HG03571 (cell line): ENCODE measurements around the gene TAF4B.
"Not testable (repeated sequence)": the region's sequence is repeated elsewhere in the genome, so short reads cannot be mapped to it uniquely, and the experiment has no call there.

Experiments
- ATAC-seq: cut with Tn5 transposase; IDR thresholded peaks from one replicate; pipeline ENCODE4 v1.9.1; 2021; ENCODE audit not compliant: unreplicated experiment

The TAF4B gene

DNA sequence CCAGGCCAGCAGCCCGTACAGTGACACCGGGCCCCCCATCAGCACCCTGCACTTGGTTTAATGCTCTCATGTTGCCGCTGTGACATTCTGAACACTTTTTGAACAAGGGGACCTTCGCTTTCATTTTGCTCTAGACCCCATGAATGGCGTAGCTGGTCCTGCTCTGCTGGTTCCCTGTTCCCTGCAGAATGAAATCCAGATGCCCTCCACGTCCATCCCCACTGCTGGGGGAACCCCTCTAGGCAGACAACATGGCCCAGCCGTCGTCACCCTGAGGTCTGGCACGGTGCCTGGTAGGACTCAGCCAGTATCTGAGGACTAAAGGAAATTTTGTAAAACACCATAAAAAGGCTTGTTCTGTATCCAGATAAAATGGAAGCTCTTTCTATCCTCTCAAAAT is 193.5 kb downstream of the TAF4B start:
- no peak for ATAC-seq

DNA sequence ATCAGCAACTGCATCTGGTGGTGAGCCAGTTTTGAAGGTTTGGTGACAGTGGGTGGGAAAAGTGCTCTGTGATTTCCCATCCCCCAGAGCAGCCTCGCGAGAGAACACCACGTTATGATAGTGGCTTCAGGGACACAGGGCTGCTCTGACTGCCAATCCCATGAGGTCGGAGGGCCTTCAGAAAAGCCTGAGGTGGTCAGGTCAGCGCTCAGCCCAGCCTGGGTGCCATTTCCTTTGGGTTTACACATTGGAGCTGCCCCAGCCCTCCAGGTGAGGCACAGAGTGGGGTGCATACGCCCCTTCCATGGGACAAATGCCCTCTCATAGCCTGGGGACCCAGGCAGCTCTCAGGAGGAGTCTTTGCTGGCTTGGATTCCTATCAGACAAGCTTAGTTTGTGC is 195.3 kb downstream of the TAF4B start:
- no peak for ATAC-seq

DNA sequence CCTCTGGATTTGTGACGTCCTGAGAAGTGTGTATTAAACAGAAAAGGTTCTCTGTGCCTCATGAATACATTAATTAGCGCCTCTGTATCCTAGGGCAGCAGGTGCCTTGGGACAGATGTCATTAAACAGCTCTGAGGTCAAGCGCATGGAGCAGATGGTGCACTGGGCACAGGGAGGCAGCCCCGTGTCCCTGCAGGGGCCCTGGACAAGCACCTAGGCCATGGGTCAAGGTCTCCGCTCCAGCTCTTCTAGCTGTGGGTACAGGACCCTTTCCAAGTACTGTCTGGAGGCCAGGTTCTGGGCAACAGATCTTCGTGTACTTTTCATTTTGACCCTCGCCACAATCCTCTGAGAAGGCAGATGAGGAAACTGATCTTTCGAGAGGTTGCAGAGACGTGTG is 195.7 kb downstream of the TAF4B start:
- no peak for ATAC-seq

DNA sequence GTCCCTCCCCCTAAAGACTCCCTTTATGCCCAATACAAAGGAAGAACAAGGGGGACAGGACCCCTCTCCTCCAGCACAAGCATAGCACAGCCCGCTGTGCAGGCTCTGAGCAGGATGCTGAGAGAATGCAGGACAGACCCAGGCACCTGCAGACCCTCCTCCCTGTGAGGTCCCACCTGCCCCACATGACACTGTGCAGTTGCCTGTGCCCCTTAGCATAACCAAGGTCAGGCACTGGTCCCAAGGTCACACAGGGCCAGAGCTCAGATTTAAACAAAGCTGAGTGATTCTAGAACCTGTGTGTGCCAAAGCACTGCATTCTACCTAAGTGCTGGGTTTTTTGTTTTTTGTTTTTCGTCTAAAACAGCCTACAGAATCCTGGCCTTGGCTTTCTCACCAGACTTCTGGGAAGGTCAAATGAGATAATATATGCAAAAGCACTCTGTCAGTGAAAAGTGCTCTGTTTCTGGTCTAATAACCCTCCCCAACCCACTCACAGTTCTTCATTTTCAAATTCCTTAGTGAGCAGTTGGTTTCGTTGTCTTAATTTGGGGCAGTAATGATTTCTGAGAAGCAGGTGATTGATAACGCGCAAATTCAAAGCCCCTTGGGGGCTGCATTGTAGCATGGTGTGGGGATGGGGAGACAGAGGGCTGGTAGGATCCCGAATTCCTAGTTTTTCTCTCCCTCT is 196.4 kb downstream of the TAF4B start:
- ATAC-seq, result no peak

DNA sequence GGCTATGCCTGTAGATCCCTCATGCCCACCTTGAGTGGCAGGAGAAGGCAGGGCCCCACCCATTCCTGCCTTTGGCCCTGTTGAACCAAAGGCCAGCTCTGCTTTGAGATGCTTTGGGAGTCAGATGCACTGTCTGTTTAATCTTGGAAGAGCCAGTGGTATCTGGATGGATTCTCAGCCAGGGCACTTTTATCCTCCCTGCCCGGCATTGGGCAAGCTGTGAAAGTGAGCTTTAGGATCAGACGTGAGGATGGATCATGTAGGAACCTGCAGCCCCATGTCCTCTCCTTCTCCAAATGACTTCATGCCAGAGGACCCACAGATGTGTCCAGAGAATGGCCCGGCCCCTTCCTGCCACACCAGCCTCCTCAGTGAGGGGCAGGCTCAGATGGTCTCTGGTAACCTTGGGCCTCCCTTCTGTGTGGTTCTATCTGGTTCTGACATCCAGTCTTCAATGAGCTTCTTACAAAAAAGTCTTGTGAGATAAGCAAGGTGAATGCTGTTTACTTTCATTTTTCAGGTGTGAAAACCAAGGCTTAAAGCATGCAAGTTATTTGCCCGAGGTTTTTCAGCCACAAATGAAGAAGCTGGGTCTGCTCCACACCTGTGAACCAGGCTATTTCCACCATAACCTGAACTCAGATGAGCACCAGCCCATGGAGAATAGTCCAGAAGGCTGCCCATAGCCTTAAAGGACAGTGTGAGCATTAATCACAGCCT is 198.3 kb downstream of the TAF4B start:
- no peak for ATAC-seq

DNA sequence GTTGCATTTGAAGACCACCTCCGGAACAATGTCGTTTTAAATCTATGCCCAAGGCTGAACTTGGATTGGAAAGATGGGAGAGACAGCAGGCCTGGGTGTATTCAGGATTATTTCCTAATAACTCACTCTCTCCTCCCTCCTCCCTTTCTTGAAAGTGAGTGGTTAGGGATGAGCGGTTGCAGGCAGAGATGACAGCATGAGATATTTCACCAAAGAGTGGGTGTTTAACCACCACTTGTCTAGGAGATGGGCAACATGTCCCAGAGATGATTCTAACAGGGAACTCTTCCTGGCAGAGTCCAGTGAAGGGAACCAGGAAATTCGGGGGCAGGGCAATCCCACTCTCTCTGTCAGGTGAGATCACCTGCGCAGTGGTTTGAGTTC is 198.9 kb downstream of the TAF4B start:
- no peak for ATAC-seq

DNA sequence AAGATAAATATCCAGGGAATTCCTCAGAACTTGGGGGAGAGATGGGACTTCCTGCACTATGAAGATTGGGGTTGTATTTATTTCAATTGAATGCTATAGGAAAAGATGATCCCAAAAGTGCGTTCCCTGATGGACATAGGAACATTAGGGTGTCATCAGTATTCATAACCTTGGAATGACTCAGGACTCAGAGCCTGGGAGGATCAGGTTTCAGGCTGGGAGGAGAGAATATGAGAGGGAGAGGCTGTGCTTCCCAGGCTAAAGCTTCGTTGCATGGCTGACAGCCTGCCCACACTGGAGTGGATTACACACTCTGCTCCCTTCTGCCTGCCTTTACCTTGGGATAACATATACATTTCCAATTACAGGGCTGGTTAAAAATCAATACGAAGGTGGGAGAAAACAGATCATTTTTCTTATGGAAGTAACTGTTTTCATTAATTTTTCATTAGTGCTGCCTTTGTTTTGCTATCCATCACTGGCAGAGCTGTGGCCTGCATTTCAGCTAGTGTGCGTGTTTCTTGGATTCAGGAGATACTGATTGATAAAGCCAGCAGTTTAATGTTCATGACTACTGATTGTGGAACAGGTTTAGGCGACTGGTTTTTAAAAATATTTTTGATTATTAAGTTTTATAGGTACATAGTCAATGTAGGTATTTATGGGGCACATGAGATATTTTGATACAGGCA is 203.4 kb downstream of the TAF4B start:
- no peak for ATAC-seq

DNA sequence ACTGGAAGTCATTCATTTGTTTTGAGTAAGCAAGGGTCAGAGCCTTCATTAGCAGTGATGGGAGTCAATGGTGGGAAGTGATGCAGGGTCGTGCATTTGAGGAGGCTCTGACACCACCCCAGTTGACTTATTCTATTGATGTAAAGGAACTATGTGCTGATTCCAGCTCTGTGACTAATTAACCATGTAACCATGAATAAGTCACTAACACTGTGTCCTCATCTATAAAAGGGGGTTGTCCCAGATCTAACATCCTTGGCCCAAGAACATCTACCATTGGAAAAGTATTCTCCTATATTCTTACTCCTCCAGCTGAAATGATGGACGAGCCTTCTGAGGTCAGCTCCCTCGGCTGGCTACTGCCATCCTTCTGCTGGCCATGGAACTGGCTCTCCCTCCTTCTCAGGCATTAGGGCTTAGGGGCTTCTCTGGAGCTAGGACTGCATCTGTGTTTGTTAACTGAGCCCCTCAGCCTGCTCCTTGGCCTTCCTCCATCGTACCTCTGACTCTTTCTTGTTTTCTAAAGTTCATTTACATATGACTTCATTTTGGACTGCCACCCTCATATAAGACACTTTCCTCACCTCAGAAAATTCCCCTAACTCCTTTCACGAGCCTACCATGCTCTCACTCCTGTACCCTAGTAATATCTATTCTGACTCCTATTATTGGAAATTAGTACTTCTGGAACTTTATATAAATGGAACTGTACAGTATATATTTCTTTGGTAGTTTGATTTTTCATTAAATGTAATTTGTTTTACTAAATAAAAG is 206.6 kb downstream of the TAF4B start:
- ATAC-seq, result no peak

DNA sequence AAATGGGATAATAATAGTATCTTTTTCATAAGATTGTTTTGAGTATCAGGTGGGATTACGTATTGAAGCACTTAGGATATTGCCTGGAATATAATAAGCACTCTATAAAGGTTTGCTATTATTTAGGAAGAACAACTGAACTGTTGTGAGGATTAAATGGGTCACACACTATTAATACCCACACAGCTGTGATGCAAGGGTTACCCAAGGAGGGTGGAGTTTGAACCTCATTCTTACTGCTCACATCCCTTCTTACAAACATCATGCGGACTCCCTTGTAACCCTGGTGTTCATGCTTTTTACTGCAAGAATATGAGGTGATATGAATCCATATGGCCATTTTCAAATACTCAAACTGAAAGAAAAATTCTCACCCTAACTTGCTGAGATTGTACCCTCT is 208.6 kb downstream of the TAF4B start:
- ATAC-seq, result no peak

DNA sequence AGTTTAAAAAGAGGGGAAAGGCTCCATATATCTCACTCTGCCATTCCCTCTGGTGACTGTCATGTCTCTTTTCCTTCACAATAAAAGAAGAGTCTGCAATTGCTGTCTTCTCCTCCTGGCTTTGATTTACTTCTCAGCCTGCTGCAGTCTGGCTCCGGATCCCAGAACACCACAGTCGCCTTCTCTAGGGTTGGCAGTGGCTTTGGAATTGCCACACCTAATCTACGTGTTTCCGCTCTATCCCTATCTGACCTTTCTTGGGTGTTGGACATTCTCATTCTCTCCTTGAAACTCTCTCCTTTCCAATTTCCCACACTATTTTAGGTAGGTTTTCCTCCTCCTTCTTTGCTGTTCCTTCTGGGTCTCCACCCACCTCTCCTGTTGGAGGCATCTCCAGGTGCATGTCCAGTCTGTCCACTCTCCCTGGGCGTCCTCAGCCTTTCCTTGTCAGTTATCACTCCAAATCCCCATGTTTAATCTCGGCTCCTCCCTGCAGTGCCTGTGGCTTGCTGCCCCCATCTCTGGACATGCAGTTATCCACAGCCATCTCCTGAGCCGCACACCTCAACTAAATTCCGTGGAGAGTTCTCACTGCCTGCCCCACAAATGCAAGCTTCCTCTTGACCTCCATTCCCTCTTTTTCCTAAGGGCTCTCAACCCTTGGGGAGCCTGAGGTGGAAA is 209.3 kb downstream of the TAF4B start:
- no peak for ATAC-seq

DNA sequence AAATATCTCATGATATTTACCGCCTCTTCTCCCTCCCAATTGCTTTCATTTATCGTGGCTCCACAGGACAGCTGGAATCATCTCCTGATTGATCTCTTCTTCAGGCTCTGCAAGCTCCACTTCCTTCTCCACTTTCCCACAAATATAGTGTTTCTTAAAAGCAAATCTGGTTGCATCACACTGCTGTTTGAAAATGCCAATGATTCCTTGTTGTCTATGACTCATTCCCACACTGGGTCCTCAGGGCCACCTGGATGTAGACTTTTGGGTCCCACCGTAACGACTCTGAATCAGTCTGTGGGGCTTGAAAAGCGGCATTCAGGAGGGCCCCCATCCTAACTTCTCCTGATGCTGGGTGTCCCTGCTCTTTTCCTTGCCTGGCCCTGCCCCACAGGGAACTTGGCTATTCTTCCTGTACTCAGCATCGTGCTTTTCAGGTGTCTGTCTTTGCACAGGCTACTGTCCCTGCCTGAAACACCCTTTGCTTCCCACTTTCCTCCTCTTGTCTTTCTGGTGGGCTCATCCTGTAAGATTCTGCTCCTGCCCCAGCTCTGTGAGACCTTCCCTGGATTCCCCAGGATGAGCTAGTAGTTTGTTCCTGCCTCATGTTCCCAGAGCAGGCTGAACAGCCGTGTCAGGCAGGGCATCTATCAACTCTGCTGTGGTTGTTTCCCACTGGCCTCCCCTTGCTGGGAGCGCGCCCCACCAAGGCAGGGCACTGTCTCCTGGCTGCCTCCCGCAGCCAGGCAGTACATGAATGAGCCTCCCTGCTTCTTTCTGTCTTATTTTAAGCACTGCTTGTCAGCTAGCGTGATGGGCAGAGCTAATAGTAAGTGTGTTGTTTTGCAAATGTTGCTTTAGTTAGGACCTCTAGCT is 210.2 kb downstream of the TAF4B start:
- ATAC-seq, result no peak

DNA sequence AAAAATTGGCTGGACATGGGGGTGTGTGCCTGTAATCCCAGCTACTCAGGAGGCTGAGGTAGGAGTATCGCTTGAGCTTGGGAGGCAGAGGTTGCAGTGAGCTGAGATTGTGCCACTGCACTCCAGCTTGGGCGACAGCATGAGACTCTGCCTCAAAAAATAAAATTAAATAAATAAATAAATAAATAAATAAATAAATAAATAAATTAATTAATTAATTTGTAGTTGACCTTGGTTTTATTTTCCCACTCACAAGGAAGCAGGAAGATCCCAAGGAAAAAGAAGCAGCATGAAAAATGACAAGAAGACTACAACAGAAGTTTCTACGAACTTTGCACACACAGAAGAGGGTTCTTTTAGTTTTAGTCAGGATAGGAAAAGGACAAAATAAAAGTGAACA is 211.4 kb downstream of the TAF4B start:
- not testable (repeated sequence) for ATAC-seq

DNA sequence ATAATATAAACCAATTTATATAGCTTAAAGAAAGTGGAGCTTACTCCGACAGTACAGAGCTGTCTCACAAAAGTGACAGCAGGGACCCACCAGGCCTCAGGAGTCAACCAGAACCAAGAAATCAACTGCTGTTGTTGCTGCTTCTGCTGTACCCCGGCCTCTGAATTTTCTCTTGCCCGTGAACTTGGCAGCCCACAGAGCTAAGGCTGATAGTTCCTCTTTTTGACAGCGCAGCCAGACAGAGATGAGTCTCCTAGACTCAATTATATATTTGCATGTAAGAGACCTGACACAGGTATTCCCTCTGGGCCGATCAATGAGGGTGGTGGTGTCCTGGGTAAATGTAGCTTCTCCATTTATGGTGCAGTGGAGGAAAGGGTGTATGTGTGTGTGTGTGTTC is 212.7 kb downstream of the TAF4B start:
- ATAC-seq, result peak; percentile 98

DNA sequence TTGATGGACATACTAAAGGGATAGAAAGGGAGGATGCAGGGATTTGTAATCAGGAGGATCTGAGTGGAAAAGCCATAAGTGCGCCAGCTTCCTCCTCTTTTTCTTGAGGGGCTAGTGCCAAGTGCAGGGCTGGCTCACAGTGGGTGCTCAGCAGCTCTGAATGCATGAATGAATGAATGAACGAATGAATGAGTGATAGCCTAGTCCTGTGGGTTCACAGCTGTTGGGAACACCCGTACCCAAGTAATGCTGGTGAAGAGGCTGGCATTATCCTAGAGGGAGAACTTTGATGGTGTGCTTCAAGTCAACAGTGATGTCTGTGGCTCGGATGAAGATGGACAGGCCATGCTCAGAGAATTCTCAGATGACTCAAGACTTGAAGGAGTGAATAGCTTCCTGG is 213.3 kb downstream of the TAF4B start:
- no peak for ATAC-seq

DNA sequence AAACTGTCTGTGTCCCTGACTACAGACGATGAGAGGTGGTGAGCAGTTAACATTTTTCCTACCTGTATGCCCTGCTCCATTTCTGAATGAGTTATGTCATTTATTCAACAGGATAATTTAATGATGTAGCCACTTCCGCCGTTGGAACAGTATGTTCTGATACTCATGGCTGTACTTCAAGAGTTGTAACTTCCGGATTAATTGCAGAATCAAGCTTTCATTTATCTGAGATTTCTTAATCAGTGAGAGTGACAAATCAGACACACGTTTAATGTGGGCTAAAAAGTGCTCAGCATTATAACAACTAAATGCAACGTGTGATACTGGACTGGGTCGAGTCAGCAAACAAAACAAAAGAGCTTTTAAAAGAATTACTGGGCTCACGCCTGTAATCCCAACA is 214.4 kb downstream of the TAF4B start:
- no peak for ATAC-seq
